NB4 (cell line): ENCODE results near the gene ALX4.

Experiments used
- CTCF ChIP-seq: IDR thresholded peaks from one replicate; pipeline ENCODE4 v1.5.1; 2012; ENCODE audit warnings: low read depth, low read length
- POLR2A ChIP-seq: IDR thresholded peaks from 2 replicates; pipeline ENCODE4 v1.6.1; 2011; ENCODE audit warnings: mild to moderate bottlenecking; ENCODE audit not compliant: insufficient read length; ENCODE audit errors: extremely low read depth
- TF ChIP-seq, protein P1 (sequence below): IDR thresholded peaks from 2 replicates; pipeline ENCODE4 v1.6.1; 2011; ENCODE audit warnings: low read depth, low read length

DNA sequence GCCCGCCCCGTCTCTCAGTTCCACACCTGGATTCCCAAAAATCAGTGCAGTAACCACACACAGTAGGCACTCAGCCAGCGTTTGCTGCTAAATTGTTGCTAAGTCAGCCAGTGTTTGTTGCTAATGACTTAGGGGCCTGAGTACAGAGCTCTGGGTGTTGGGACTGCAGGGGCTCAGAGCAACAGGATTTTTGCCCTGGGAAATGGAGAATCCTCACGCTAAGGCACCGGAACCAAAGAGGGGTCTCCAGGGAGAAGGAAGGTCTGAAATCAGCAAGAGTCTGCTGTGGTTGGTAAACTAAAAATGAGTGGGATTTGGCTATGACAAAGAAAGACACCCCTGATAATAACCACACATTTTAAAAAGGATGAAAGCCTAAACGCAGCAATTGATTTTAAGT, 22.7 kb upstream of the ALX4 start:
- TF ChIP-seq CTCF, result no peak
- TF ChIP-seq, protein P1, sequence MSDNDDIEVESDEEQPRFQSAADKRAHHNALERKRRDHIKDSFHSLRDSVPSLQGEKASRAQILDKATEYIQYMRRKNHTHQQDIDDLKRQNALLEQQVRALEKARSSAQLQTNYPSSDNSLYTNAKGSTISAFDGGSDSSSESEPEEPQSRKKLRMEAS, result no peak
- TF ChIP-seq POLR2A, result no peak
